ENCODE data around the gene GRK5.
"Not testable (repeated sequence)": the region's sequence is repeated elsewhere in the genome, so short reads cannot be mapped to it uniquely, and the experiment has no call there.

The GRK5 gene

GRCh38 chr10:119235356-119235755 lies 28.0 kb downstream of the GRK5 start:
- no peak overlapping the region for H3K27ac ChIP-seq
- TF ChIP-seq, protein P1, sequence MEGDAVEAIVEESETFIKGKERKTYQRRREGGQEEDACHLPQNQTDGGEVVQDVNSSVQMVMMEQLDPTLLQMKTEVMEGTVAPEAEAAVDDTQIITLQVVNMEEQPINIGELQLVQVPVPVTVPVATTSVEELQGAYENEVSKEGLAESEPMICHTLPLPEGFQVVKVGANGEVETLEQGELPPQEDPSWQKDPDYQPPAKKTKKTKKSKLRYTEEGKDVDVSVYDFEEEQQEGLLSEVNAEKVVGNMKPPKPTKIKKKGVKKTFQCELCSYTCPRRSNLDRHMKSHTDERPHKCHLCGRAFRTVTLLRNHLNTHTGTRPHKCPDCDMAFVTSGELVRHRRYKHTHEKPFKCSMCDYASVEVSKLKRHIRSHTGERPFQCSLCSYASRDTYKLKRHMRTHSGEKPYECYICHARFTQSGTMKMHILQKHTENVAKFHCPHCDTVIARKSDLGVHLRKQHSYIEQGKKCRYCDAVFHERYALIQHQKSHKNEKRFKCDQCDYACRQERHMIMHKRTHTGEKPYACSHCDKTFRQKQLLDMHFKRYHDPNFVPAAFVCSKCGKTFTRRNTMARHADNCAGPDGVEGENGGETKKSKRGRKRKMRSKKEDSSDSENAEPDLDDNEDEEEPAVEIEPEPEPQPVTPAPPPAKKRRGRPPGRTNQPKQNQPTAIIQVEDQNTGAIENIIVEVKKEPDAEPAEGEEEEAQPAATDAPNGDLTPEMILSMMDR (IDR thresholded peaks at IDR 0.05), result no peak
- TF ChIP-seq ZFX (IDR thresholded peaks at IDR 0.05; ENCODE audit: borderline replicate concordance), result no peak

GRCh38 chr10:119237722-119238436 lies 30.5 kb downstream of the GRK5 start:
- no peak for TF ChIP-seq ZFX (IDR thresholded peaks at IDR 0.05; ENCODE audit: borderline replicate concordance)
- TF ChIP-seq, protein P1 (IDR thresholded peaks at IDR 0.05), result no peak
- no peak overlapping the region for H3K27ac ChIP-seq

DNA sequence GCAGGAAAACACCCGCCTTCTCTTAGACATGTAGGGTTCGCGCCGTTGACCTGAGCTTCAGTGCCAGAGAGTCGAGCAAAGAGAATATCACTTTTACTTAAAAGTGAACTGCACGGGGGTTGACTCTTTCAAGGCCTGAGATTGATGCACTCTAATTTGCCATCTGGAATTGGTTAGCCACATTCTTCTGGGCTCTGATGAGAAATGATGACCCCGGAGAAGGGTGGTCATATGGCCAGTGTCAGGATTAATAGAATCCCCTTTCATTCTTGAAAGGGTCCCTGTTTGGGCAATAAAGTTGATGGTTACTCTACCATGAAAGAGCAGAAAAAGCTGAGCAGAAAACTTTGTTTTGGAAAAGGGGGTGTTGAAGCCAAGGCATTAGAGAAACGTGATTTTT lies 31.2 kb downstream of the GRK5 start:
- TF ChIP-seq ZFX (IDR thresholded peaks at IDR 0.05; ENCODE audit: borderline replicate concordance), result no peak
- TF ChIP-seq, protein P1 (IDR thresholded peaks at IDR 0.05), result no peak
- no peak overlapping the region for H3K27ac ChIP-seq

DNA sequence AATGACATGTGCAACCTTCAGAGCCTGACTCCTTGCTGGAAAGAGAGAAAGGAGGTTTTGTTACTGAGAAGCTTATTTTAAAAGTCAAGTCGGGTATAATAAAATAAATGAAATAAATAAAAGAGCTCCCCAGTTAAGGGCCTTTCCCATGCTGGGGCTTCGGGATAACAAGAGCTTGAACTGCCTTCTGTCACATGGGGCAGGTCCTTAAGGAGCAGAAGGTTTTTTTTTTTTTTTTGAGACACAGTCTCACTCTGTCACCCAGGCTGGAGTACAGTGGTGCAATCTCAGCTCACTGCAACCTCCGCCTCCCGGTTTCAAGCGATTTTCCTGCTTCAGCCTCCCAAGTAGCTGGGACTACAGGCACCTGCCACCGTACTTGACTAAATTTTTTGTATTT lies 31.6 kb downstream of the GRK5 start:
- H3K27ac ChIP-seq, result not testable (repeated sequence)

DNA sequence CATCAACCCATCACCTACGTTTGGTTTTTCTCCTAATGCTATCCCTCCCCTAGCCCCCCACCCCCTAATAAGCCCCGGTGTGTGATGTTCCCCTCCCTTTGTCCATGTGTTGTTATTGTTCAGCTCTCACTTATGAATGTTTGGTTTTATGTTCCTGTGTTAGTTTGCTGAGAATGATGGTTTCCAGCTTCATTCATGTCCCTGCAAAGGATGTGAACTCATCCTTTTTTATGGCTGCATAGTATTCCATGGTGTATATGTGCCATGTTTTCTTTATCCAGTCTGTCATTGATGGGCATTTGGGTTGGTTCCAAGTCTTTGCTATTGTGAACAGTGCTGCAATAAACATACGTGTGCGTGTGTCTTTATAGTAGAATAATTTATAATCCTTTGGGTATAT lies 32.3 kb downstream of the GRK5 start:
- H3K27ac ChIP-seq, result not testable (repeated sequence)

DNA sequence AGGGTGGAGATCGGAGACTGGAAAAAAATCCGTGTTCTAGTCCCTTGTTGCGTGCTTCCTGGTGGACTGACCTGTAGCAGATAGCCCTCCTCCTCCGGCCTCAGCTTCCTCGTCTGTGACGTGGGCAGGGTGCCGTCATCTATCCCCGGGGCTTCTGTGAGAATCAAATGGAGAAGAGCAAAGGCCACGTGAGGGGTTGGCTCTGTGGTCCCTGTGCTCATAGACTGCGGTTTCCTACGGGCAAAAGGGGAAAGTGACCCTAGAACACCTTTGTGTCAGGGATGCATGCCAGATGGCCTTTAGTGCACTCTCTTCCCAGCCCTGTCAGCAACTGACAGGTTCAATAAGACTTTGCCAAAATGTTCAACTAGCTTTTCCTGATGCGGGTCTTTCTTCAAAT lies 33.7 kb downstream of the GRK5 start:
- TF ChIP-seq, protein P1 (IDR thresholded peaks at IDR 0.05), result no peak
- TF ChIP-seq ZFX (IDR thresholded peaks at IDR 0.05; ENCODE audit: borderline replicate concordance), result no peak
- no peak overlapping the region for H3K27ac ChIP-seq

DNA sequence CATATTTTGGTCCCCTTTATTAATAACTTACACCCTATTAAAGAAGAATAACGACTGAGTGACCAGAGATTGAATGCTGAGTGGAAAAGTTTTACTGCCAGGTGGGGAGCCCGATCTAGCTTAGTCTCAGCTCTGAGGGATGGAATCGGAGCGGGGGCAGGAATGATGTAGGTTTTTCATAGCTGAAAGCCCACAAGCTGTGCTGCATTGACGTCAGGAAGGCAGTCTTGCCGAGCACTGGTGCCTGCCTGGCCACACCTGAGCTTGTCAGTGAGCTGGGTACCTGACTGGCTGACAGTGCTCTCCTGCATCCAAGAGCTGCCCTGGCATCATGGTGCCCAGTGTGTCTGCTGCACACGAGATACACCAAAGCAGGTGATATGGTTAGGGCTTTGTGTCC lies 34.8 kb downstream of the GRK5 start:
- H3K27ac ChIP-seq, result no peak overlapping the region
- TF ChIP-seq, protein P1 (IDR thresholded peaks at IDR 0.05), result no peak
- TF ChIP-seq ZFX (IDR thresholded peaks at IDR 0.05; ENCODE audit: borderline replicate concordance), result no peak

DNA sequence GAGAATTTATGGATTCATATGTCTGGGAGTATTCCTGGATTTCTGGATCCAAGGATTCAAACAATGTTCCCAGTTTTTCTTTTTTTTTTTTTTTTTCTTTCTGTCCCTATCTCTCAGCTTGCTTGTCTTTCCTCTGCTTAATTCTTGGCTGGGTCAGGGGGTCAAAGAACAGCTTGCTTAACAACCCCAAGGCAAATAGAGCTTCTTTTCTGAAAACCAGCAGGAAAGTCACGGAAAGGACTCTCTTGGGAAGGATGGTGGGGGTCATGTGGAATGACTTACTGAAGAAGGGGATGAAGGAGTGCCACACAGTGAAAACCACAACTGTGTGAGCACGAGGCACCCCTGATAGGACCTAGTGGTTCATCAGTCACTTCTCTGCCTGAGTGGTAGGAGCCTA lies 36.1 kb downstream of the GRK5 start:
- H3K27ac ChIP-seq, result no peak overlapping the region
- no peak for TF ChIP-seq ZFX (IDR thresholded peaks at IDR 0.05; ENCODE audit: borderline replicate concordance)
- TF ChIP-seq, protein P1 (IDR thresholded peaks at IDR 0.05), result no peak
